ENCODE results near the gene NR2F1.

The NR2F1 gene

GRCh38 chr5:93604644-93605515 is 21.9 kb downstream of the NR2F1 start:
- DNase-seq, result no peak

- no peak for DNase-seq
Measured at GRCh38 chr5:93606382-93606752, 23.3 kb downstream of the NR2F1 start.

GRCh38 chr5:93607367-93608258 is 24.6 kb downstream of the NR2F1 start:
- DNase-seq, result peak in 1 of 2 donors; percentile 20

GRCh38 chr5:93608855-93609254 is 25.8 kb downstream of the NR2F1 start:
- no peak for DNase-seq

DNA sequence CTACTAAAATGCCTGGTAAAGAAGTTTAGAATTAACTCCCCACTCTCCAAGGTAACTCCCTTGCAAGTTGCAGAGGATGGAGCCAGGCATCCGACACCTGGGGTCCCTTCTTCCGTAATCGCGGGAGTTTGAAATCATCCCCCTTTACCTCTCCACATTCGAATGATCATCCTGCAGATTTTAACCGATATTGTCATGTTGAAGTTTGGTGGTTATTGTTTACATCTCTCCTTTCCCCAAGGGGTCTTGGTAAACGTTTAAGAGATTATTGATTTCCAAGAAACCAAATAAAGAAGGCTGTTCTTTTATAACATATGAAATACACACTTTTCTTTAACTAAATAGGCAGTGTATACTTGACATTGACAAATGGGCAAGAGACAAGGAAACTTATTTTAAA is 26.7 kb downstream of the NR2F1 start:
- DNase-seq, result no peak

GRCh38 chr5:93610581-93611272 is 27.7 kb downstream of the NR2F1 start:
- no peak for DNase-seq

- no peak for DNase-seq
Measured at GRCh38 chr5:93611273-93611975, 28.4 kb downstream of the NR2F1 start.

- no peak for DNase-seq
Measured at GRCh38 chr5:93611976-93612854, 29.2 kb downstream of the NR2F1 start.

GRCh38 chr5:93612855-93613243 is 29.8 kb downstream of the NR2F1 start:
- DNase-seq, result no peak

DNA sequence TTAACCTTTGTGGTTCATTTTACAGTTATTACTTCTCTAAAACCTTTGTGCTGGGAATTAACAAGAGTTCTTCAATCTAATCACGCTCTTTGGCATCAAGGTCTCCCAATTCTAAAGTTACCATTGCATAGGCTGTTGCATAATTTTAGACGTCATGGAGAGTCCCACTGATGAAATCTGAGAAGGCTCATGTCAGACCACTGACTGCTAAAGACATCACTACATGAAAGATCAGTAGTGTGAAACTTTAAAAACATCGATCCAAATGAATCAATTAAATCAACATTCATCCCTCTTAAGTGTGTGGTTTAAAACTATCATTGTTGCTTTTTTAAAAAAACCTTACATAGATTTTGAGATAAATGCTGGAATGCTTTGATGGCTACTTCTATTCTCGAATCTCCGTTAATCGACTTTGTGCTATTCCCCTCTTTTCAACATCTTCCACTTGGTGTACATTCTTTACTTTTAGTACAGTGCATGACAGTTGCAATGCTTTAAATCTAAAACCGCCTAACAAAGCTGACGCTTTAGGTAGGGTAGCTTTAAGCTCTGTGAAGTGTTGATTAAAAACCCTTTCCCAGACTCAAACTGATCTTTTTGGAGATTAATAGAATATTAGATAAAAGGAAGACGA is 33.6 kb downstream of the NR2F1 start:
- no peak for DNase-seq

DNA sequence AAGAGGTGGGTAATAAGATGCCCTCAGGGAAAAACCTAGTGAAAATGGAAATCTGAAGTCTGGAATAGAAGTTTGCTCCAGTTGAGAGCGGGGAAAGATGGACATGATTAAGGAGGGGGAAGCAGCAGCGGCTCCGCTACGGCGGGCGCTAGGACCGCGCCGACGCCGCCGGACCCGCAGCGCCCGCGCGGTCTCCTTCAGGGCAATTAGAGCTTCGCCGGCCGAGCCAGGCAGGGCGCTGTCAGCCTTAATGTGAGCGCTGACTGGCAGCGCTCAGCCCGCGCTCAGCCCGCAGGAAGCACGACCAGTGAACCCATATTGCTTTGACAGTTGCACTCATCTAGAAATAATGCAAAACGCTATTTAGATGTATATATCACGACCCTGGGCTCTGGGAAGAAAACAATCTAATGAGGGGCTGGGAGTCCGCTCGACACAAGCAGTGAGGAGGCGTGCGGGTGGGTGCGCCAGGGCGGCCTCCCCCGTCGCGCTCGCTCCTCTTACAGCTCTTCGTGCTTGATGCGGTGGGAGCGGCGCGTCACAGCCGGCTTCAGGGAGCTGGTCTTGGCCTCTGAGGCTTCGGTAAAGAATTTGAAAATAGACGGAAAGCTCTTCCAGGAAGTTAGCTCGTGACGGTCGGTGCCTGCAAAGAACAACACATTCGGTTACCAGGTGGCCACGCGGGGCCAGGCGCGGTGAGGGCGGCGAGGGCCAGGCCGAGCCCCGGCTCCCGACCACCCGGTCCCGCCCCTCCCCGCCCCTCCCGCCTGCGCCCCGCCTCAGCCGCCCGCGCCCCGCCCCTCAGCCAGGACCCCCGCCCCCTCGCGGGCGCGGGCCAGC is 37.7 kb downstream of the NR2F1 start:
- DNase-seq, result peak in 1 of 2 donors; percentile 39

- DNase-seq, result no peak
Measured at GRCh38 chr5:93621327-93621798, 38.3 kb downstream of the NR2F1 start.

- DNase-seq, result no peak
Measured at GRCh38 chr5:93622240-93622885, 39.3 kb downstream of the NR2F1 start.

DNA sequence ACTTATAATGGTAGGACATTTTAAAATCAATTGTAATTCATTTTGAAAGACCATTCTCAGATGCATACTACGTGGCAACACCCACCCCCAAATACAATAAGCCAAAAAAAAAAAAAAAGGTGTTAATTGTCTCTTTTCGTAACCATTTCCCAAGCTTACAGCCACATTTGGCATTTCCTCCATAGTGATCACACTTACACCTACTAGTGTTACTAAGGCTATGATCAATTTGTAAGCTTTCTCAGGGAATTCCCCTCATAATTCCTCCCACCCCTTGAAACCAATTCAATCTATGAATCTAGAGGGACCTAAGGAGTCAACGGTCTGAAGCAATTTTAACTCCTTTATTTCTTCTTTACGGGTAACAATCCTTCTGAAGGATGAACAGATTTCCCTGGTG is 40.1 kb downstream of the NR2F1 start:
- no peak for DNase-seq

DNA sequence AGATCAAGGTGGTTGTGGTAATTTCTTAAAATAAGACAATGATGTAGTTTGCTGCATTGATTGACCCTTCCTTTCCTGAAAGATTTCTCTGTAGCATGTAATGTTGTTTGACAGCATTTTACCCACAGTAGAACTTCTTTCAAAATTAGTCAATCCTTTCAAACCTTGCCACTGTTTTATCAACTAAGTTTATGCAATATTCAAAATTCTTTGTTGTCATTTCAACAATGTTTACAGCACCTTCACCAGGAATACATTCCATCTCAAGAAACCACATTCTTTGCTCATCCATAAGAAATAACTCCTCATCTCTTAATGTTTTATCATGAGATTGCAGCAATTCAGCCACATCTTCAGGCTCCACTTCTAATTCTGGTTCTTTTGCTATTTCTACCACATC is 43.8 kb downstream of the NR2F1 start:
- no peak for DNase-seq

DNA sequence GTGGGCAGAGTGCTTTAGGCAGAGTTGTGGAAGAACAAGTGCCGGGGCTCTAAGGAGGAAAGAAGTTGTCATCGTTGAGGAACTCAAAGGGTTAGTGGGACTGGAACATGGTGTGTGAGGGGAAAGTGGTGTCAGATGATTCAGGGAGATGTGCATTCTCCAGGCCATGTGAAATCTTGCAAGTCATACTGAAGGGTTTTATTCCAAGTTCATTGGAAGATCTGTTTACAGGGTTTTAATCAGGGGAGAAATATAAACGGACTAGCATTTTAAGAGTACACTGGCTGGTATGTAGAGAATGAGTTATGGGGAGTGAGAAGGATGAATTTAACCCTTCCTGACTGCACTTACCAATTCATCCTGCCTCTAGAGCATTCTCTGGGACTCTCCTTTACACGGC is 49.3 kb downstream of the NR2F1 start:
- no peak for DNase-seq

DNA sequence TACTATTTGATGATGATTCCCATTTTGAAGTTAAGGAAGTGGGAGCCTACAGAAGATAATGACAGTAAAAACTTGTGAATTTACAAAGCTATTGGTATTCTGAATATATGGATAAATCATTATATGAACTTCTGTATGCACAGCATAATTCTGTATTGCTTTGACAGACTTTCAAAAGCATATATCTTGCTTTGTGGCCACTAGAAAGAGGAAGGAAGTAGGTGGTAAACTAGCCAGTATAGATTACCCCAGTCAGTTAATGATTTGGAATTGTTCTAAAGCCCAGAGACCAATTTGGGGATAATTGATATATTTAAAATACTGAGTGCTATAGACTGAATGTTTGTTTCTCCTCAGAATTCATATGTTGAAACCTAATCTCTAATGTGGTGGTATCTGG is 53.0 kb downstream of the NR2F1 start:
- DNase-seq, result no peak

- DNase-seq, result no peak
Measured at GRCh38 chr5:93636837-93637236, 53.8 kb downstream of the NR2F1 start.

DNA sequence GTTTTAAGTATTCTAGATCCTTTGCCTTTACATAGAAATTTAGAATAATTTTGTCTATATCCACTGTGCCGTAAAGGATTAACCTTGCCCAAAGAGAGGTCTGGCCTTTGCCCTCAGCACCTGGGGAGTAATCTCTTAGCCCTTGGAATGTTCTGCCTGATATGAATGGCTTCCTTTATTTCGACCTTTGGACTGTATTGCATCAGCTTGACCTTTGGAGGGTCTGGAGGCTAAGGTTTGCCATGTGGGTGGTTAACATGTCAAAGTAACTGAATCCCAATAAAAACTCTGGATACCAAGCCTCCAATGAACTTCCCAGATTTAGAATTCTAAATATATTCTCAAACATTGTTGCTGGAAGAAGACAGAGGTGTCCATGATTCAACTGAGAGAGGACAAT is 54.7 kb downstream of the NR2F1 start:
- no peak for DNase-seq

DNA sequence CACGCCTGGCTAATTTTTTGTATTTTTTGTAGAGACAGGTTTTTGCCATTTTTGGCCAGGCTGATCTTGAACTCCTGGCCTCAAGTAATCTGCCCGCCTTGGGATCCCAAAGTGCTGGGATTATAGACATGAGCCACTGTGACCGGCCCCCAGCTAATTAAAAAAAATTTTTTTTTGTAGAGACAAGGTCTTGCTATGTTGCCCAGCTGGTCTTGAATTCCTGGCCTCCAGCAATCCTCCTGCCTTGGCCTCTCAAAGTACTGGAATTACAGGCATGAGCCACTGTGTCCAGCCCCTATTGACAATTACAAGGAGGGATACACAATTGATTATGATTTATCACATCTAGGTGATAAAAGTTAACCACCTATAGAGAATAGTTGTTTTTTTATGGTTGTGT is 59.5 kb downstream of the NR2F1 start:
- DNase-seq, result no peak
